SK-N-SH treated with all-trans-retinoic acid at 6 μM for 48 hours (cell line): Measurements from ENCODE around the gene EDC3.

ENCODE experiments used
- ARNTL ChIP-seq: fragments of 450-650 bp; formaldehyde crosslinking; IDR thresholded peaks from 2 replicates; pipeline ENCODE4 v1.5.0; 2020; ENCODE audit warnings: low read depth, mild to moderate bottlenecking, moderate library complexity, borderline replicate concordance
- ISL1 ChIP-seq: fragments of 250-450 bp; sonication (Bioruptor Pico); IDR thresholded peaks from 2 replicates; pipeline ENCODE4 v2.1.2; 2022; ENCODE audit warnings: mild to moderate bottlenecking, moderate library complexity
- PATZ1 ChIP-seq: fragments of 250-450 bp; sonication (Bioruptor Pico); IDR thresholded peaks from 2 replicates; pipeline ENCODE4 v1.8.0; 2020; ENCODE audit warnings: mild to moderate bottlenecking, moderate library complexity, borderline replicate concordance
- RARB ChIP-seq: fragments of 250-450 bp; sonication (Bioruptor Pico); IDR thresholded peaks from 2 replicates; pipeline ENCODE4 v1.8.0; 2021; ENCODE audit warnings: mild to moderate bottlenecking, moderate library complexity
- TOX ChIP-seq: fragments of 250-450 bp; sonication (Bioruptor Pico); IDR thresholded peaks from 2 replicates; pipeline ENCODE4 v1.8.0; 2021; ENCODE audit warnings: mild to moderate bottlenecking, moderate library complexity, borderline replicate concordance
- ZC3H10 ChIP-seq: fragments of 250-450 bp; sonication (Bioruptor Pico); IDR thresholded peaks from 2 replicates; pipeline ENCODE4 v1.5.1; 2021; ENCODE audit warnings: mild to moderate bottlenecking, moderate library complexity
- ZFP3 ChIP-seq: fragments of 250-450 bp; sonication (Bioruptor Pico); IDR thresholded peaks from 2 replicates; pipeline ENCODE4 v1.5.0; 2020; ENCODE audit warnings: mild to moderate bottlenecking, moderate library complexity
- ZFP30 ChIP-seq: fragments of 450-650 bp; formaldehyde crosslinking; IDR thresholded peaks from 2 replicates; pipeline ENCODE4 v1.5.0; 2022; ENCODE audit warnings: mild to moderate bottlenecking, moderate library complexity
- ZNF70 ChIP-seq: fragments of 450-650 bp; formaldehyde crosslinking; IDR thresholded peaks from 2 replicates; pipeline ENCODE4 v1.5.0; 2020; ENCODE audit warnings: mild to moderate bottlenecking, moderate library complexity

- TF ChIP-seq ISL1 (CRISPR knock-in tag) = no peak
- TF ChIP-seq ZFP3 (CRISPR knock-in tag) = no peak
- no peak for TF ChIP-seq ZC3H10 (CRISPR knock-in tag)
- no peak for TF ChIP-seq PATZ1 (CRISPR knock-in tag)
- no peak for TF ChIP-seq ZNF70 (CRISPR knock-in tag)
- no peak for TF ChIP-seq ZFP30 (CRISPR knock-in tag)
- no peak for TF ChIP-seq RARB (CRISPR knock-in tag)
- no peak for TF ChIP-seq TOX (CRISPR knock-in tag)
- no peak for TF ChIP-seq ARNTL (CRISPR knock-in tag)
Measured at GRCh38 chr15:74680456-74680855, 15.4 kb downstream of the EDC3 start.
